Measurements from ENCODE around the gene SOAT2. TPM values are rescaled to one million over a fixed set of nuclear protein-coding genes. Genes with fewer than 3 reads are reported as not detected.
A peak's percentile ranks its signal among the peaks of the same experiment; 100 is the strongest.

The SOAT2 gene
- not detected in 2 replicates for total RNA-seq

DNA sequence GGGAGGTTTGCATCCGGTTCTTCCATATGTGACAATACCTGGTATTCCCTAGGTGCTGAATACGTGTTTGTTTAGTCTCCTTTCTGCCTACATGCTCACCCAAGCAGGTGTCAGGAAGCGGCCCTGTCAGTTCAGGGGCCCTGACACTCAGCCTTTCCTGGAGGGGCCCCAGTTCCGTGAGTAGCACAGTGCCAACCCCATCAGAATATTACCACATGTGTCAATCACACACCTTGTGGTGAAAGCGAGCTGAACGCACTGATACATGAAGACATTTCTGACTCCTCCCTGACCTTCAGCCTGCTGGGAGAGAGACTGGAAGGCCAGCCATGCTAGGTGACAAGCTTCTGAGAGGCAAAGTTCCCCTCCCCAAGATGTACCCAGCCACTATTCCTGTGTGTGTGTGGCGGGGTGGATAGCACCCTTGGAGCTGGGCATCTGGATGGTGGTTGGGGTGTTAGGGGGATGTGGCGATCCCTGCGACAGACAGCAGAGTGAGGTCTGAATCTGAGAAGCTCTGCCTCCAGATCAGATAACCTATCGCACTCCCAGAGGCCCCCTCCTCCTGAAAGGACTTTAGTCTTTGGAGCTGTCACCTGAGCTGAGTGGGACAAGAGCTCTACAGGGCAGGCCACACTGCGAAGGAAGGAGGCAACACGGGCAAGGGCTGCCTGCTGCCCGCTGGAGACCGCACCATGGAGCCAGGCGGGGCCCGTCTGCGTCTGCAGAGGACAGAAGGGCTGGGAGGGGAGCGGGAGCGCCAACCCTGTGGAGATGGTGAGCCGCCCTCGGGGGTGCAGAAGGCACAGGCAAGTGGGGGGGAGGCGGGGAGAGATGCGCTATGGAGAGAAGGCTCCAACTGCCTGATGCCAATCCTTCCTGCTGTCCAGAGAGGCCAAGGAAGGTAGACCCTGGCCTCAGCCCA is at the start of gene SOAT2:
Gene SOAT2 (plus strand): TSS at position 604 of the 925 bp plus-strand sequence. CDS start 92 bp downstream, at position 696.
- no peak for DNase-seq (ENCODE audit: low read depth)

- peak; percentile 85 for DNase-seq (ENCODE audit: low read depth)
Observed at GRCh38 chr12:53054112-53054878, 49.0 kb upstream of the SOAT2 start.

DNA sequence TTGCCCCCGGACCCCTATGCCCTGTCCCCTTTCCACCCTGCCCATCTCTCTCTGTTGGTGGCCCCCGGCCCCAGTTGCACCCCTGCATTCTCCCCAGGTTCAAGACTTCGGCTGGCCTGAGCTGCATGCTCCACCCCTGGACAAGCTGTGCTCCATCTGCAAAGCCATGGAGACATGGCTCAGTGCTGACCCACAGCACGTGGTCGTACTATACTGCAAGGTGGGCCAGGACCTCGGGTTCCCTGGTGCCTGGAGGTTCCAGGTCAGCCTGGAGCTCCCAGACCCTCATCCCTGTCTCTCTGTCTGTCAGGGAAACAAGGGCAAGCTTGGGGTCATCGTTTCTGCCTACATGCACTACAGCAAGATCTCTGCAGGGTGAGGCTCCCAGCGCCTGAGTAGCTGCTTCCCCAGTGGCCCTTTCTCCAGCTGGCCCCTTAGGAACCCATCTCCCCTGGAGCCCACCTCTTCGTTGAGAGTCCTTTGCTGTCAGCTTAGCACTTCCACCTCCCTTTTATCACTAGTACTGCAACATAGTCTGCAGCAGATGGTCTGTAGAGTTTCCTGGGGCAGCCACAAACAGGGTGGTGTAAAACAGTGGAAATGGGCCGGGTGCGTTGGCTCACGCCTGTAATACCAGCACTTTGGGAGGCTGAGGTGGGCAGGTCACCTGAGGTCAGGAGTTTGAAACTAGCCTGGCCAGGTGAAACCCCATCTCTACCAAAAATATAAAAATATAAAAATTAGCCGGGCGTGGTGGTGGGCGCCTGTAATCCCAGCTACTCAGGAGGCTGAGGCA is 47.6 kb upstream of the SOAT2 start:
- DNase-seq (ENCODE audit: low read depth) = no peak

DNA sequence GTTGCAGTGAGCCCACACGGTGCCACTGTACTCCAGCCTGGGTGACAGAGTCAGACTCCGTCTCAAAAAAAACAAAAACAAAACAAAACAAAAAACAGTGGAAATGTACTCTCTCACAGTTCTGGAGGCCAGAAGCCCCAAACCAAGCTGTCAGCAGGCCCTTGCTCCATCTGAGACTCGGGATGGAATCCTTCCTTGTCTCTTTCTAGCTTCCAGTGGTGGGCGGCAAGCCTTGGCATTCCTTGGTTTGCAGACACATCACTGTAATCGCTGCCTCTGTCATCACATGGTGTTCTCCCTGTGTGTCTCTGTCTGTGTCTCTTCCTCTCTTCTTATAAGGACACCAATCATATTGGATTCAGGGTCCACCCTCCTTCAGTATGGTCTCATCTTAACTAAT is 47.0 kb upstream of the SOAT2 start:
- DNase-seq (ENCODE audit: low read depth) = no peak

GRCh38 chr12:53056901-53057300 is 46.4 kb upstream of the SOAT2 start:
- no peak for DNase-seq (ENCODE audit: low read depth)

DNA sequence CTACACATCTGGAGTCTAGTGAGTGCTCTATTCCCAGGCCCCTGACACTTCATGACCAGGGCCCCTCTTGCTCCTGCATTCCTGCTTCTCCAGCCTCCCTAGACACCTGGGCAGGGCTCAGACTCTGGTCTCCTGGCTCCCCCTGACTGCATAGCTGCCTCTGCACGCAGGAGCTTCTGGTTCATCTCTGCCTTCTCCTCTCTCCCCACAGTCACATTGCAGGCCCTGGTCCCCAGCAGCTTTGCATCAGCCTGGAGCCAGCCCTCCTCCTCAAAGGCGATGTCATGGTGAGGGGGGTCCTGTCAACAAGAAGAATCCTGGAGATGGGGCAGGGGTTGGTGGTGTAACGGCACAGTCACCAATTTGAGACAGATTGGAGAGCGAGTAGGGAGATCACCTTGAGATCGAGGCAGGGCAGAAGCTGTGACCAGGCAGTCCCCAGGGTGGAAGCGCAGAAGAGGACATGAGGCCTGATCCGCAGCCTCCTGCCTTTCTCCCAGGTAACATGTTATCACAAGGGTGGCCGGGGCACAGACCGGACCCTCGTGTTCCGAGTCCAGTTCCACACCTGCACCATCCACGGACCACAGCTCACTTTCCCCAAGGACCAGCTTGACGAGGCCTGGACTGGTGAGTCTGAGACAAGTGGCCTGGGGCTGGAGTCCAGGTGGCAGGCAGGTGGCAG is 45.3 kb upstream of the SOAT2 start:
- DNase-seq (ENCODE audit: low read depth) = no peak

GRCh38 chr12:53058674-53059433 is 44.4 kb upstream of the SOAT2 start:
- no peak for DNase-seq (ENCODE audit: low read depth)

GRCh38 chr12:53059434-53060063 is 43.7 kb upstream of the SOAT2 start:
- DNase-seq (ENCODE audit: low read depth) = no peak

DNA sequence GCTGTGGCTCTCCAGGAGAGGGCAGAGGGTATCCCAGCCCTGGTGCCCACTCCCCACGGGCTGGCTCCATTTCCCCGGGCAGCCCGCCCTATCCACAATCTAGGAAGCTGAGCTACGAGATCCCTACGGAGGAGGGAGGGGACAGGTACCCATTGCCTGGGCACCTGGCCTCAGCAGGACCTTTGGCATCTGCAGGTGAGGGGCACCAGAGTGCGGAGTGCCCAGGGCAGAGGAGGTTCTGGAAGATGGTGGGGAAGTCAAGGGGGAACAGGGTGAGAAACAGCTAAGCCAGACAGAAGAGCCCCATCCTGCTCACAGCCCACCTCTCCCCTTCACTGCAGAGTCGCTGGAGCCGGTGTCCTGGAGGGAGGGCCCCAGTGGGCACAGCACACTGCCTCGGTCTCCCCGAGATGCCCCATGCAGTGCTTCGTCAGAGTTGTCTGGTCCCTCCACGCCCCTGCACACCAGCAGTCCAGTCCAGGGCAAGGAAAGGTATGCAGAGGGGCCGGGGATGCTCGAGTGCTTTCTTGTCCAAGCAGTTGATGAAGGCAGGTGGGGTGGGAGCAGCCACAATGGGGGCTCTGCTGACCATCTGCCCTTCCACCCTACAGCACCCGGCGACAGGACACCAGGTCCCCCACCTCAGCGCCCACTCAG is 43.1 kb upstream of the SOAT2 start:
- DNase-seq (ENCODE audit: low read depth) = no peak

DNA sequence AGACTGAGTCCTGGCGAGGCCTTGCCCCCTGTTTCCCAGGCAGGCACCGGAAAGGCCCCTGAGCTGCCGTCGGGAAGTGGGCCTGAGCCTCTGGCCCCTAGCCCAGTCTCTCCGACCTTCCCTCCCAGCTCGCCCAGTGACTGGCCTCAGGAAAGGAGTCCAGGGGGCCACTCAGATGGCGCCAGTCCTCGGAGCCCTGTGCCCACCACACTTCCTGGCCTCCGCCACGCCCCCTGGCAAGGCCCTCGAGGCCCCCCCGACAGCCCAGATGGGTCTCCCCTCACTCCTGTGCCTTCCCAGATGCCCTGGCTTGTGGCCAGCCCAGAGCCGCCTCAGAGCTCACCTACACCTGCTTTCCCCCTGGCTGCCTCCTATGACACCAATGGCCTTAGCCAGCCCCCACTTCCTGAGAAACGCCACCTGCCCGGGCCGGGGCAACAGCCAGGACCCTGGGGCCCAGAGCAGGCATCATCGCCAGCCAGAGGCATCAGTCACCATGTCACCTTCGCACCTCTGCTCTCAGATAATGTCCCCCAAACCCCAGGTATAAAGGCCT is 42.5 kb upstream of the SOAT2 start:
- DNase-seq (ENCODE audit: low read depth) = no peak

- peak; percentile 53 for DNase-seq (ENCODE audit: low read depth)
Observed at GRCh38 chr12:53061404-53062010, 41.8 kb upstream of the SOAT2 start.

- no peak for DNase-seq (ENCODE audit: low read depth)
Observed at GRCh38 chr12:53062011-53062961, 41.0 kb upstream of the SOAT2 start.

DNA sequence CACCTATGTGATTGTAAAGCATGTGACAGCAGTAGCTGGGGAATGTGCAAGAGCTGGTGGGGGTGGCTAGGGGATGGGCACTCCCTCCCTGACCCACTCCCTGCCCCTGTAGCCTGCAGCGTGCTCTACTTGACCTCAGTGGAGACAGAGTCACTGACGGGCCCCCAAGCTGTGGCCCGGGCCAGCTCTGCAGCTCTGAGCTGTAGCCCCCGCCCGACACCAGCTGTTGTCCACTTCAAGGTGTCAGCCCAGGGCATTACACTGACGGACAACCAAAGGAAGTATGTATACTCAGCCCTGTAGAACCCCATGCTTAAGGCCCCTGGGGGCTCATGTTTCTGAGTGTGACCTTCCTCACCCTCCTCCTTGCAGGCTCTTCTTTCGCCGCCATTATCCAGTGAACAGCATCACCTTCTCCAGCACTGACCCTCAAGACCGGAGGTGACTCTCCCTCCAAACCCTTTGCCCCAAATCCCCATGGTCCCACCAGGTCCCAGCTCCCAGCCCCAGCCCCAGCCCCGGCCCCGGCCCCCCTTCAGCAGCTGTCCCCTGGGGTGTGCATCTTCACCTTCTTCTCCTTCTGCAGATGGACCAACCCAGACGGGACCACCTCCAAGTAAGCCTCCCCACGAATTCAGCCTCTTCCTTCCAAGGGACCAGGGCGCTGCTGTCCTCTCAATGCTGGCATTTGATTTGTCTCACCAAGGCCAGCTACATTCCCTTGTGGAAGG is 40.1 kb upstream of the SOAT2 start:
- no peak for DNase-seq (ENCODE audit: low read depth)

DNA sequence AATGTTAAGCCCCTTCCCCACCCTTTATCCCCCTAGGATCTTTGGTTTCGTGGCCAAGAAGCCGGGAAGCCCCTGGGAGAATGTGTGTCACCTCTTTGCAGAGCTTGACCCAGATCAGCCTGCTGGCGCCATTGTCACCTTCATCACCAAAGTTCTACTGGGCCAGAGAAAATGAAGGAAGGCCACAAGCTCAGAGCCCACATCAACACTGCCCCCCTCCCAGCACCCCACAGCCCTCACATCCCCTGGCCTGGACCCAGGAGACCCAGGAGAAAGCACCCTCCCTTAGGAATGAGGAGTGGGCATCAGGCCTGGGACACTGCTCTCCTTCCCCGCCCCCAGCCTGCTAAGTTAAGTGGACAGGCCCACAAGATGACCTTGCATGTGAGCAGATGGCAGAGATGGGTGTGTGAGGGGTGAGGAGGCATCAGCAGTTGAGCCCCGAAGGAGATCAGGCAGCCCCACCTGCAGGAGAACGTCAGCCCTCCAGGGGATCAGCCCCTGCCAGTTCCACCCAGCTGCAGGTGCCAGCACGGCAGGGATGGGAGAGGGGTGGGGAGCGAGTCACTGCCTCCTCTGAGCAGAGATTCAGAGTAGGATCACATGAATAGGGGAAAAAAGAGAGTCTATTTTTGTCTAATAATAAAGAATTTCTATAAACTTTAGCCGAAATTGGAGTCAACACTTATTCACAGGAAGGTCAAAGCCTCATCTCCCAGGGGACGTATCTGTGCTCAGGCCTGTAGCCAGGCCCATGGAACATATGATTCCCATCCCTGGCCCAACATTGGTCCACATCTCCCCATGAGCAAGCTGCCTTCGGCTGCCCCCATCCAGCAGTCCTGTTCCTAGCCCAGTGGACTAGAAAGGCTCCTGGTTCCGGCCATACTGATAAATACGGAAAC is 39.3 kb upstream of the SOAT2 start:
- no peak for DNase-seq (ENCODE audit: low read depth)

- no peak for DNase-seq (ENCODE audit: low read depth)
Observed at GRCh38 chr12:53064613-53065436, 38.5 kb upstream of the SOAT2 start.

Measured in renal cortical epithelial cell (primary cell).